Lung (tissue), 12 donors: ENCODE results near the gene DNAH14. TPM values are rescaled to one million over a fixed set of nuclear protein-coding genes. Genes with fewer than 3 reads are reported as not detected.

Source experiments
- ATAC-seq: fragments of 200-7000 bp; cut with Tn5 transposase; one replicate; pipeline ENCODE4 v1.9.1; 2020; ENCODE audit warnings: moderate number of reproducible peaks; ENCODE audit not compliant: insufficient read depth, low FRiP score
- DNase-seq, 3 donors: peaks; one replicate each; pipeline ENCODE4 v3.0.0-alpha.2; 2013 to 2017
- H3K27ac ChIP-seq, 2 donors: one replicate each; pipeline ENCODE4 v1.5.1; 2013; ENCODE audit warnings: mild to moderate bottlenecking in 2 of 2, moderate library complexity in 2 of 2, control low read depth in 1 of 2, inconsistent platforms in 1 of 2, low read depth in 1 of 2, low read length in 1 of 2
- H3K27me3 ChIP-seq, 3 donors: one replicate each; pipeline ENCODE4 v1.5.1; 2013; ENCODE audit warnings: low read length in 2 of 3; ENCODE audit not compliant: control insufficient read depth in 3 of 3, insufficient read depth in 3 of 3
- H3K36me3 ChIP-seq, 4 donors: one replicate each; pipeline ENCODE4 v1.5.1; 2013; ENCODE audit warnings: low read length in 4 of 4, mild to moderate bottlenecking in 1 of 4, moderate library complexity in 1 of 4; ENCODE audit not compliant: control insufficient read depth in 4 of 4, insufficient read depth in 4 of 4
- H3K4me1 ChIP-seq, 5 donors: one replicate each; pipeline ENCODE4 v1.5.1; 2013; ENCODE audit warnings: low read length in 5 of 5, mild to moderate bottlenecking in 2 of 5, moderate library complexity in 1 of 5; ENCODE audit not compliant: control insufficient read depth in 5 of 5, insufficient read depth in 5 of 5
- H3K4me3 ChIP-seq: one replicate; pipeline ENCODE4 v1.5.1; 2013; ENCODE audit warnings: mild to moderate bottlenecking, control low read depth, moderate library complexity
- H3K9ac ChIP-seq, 2 donors: one replicate each; pipeline ENCODE4 v1.5.1; 2013; ENCODE audit warnings: low read length in 2 of 2, control low read depth in 1 of 2; ENCODE audit not compliant: insufficient read depth in 1 of 2
- H3K9me3 ChIP-seq, 4 donors: one replicate each; pipeline ENCODE4 v1.5.1; 2013; ENCODE audit warnings: low read length in 3 of 4, mild to moderate bottlenecking in 1 of 4, moderate library complexity in 1 of 4; ENCODE audit not compliant: control insufficient read depth in 4 of 4, insufficient read depth in 3 of 4
- WGBS, 2 donors: extraction: QIAGEN DNeasy Blood & Tissue Kit; methylation state at CpG; one replicate each; pipeline ENCODE4 v1.1.7; 2013; 5-methylcytosine and 5-hydroxymethylcytosine counted together
- polyA plus RNA-seq, 2 donors: library from polyadenylated mRNA; stranded (reverse); fragments of 200-250 nt; gene quantifications; one replicate each; pipeline ENCODE4 v1.2.1, GENCODE V29; 2013
- total RNA-seq, 2 donors: library from RNA; depleted of rRNA in 1 of 2; stranded (reverse); fragments of >200 nt in 1 of 2; gene quantifications; one replicate each; pipeline ENCODE4 v1.2.1, GENCODE V29; 2014 to 2021
- TF ChIP-seq, protein P1 (sequence below): IDR thresholded peaks from 2 replicates; pipeline ENCODE4 v1.5.1; 2012; ENCODE audit warnings: mild to moderate bottlenecking; ENCODE audit errors: control extremely low read depth, extremely low read depth
- donor health status: control.
- donor health status: control.
- donor health status: Bipolar disorder and iron deficiency.
- donor health status: healthy.
- donor health status: DM: yes; HTN: yes; CAD: no.

The DNAH14 gene
- total and polyA plus RNA-seq, 4 donors, result 3.0 to 61.3 (median 7.9) TPM

DNA sequence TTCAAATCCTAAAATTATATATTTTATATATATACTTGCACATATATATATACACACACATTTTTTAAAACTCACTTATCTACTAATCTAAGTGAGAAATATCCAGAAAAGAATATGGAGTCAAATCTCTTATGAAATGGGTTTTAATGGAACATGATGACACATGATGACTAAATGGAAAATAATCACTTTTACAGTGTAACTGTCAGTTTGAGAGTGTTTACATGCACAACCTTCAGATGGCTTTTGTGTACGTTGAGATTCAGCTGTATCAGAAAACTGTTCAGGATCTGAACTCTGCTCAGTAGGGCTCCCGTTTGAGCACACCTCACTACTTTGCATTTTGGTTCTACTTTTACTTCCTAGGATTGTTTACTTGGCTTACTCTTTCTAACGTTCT lies 189.8 kb downstream of the DNAH14 start:
- WGBS, 2 donors, result 61 to 73% methylated on average over 3 of the region's 3 CpGs
- ATAC-seq, result no peak
- TF ChIP-seq, protein P1, sequence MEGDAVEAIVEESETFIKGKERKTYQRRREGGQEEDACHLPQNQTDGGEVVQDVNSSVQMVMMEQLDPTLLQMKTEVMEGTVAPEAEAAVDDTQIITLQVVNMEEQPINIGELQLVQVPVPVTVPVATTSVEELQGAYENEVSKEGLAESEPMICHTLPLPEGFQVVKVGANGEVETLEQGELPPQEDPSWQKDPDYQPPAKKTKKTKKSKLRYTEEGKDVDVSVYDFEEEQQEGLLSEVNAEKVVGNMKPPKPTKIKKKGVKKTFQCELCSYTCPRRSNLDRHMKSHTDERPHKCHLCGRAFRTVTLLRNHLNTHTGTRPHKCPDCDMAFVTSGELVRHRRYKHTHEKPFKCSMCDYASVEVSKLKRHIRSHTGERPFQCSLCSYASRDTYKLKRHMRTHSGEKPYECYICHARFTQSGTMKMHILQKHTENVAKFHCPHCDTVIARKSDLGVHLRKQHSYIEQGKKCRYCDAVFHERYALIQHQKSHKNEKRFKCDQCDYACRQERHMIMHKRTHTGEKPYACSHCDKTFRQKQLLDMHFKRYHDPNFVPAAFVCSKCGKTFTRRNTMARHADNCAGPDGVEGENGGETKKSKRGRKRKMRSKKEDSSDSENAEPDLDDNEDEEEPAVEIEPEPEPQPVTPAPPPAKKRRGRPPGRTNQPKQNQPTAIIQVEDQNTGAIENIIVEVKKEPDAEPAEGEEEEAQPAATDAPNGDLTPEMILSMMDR, result no peak

GRCh38 chr1:225121095-225121494 lies 191.6 kb downstream of the DNAH14 start:
- Histone ChIP-seq H3K4me1 (no peaks in the 10 kb centered on the region), H3K9me3 (no peaks in the 10 kb centered on the region), H3K27me3 (no peaks in the 10 kb centered on the region), H3K36me3 (no peaks in the 10 kb centered on the region), H3K4me3 (no peak overlapping the region), H3K9ac (no peak overlapping the region), H3K27ac (no peak overlapping the region)
- DNase-seq (no peak), ATAC-seq (no peak)
- WGBS, 2 donors, result 93 to 96% methylated on average over 2 of the region's 2 CpGs
- TF ChIP-seq, protein P1, result no peak

More for the DNA sequence above, 189.8 kb downstream of the DNAH14 start:
- H3K4me3 ChIP-seq, result no peak overlapping the region
- H3K9me3 ChIP-seq, result no peaks in the 10 kb centered on the region
- H3K4me1 ChIP-seq, result no peaks in the 10 kb centered on the region
- H3K27ac ChIP-seq, result no peak overlapping the region
- no peak overlapping the region for H3K9ac ChIP-seq
- no peaks in the 10 kb centered on the region for H3K27me3 ChIP-seq
- no peak for DNase-seq
- no peaks in the 10 kb centered on the region for H3K36me3 ChIP-seq

GRCh38 chr1:225131869-225132268 lies 202.4 kb downstream of the DNAH14 start:
- Histone ChIP-seq H3K9ac (no peak overlapping the region), H3K4me1 (no peaks in the 10 kb centered on the region), H3K27ac (no peak overlapping the region), H3K36me3 (no peaks in the 10 kb centered on the region), H3K27me3 (no peaks in the 10 kb centered on the region), H3K9me3 (peaks cover 0 to 1% (median 0%) of the 10 kb centered on the region in 4 donors), H3K4me3 (no peak overlapping the region)
- TF ChIP-seq, protein P1, result no peak
- 81 to 97% methylated on average over 1 of the region's 1 CpG for WGBS, 2 donors
- no peak for ATAC-seq
- no peak for DNase-seq

- TF ChIP-seq, protein P1, result no peak
- H3K4me1 ChIP-seq, result no peaks in the 10 kb centered on the region
- ATAC-seq (no peak), DNase-seq (peak; percentile 22 to 35 (median 27))
- H3K36me3 ChIP-seq, result no peaks in the 10 kb centered on the region
- H3K27ac ChIP-seq, result no peak overlapping the region
- no peaks in the 10 kb centered on the region for H3K9me3 ChIP-seq
- 89% methylated on average over 3 of the region's 3 CpGs for WGBS, 2 donors
- no peaks in the 10 kb centered on the region for H3K27me3 ChIP-seq
- no peak overlapping the region for H3K4me3 ChIP-seq
- no peak overlapping the region for H3K9ac ChIP-seq
Measured at GRCh38 chr1:225137976-225138375, 208.5 kb downstream of the DNAH14 start.
